HG03521 (cell line): Measurements from ENCODE around the gene PTPRN2.
"Not testable (repeated sequence)": the region's sequence is repeated elsewhere in the genome, so short reads cannot be mapped to it uniquely, and the experiment has no call there.

Experiments used
- ATAC-seq: cut with Tn5 transposase; IDR thresholded peaks from one replicate; pipeline ENCODE4 v1.9.1; 2021; ENCODE audit warnings: mild to moderate bottlenecking, moderate library complexity; ENCODE audit not compliant: unreplicated experiment

Gene PTPRN2

DNA sequence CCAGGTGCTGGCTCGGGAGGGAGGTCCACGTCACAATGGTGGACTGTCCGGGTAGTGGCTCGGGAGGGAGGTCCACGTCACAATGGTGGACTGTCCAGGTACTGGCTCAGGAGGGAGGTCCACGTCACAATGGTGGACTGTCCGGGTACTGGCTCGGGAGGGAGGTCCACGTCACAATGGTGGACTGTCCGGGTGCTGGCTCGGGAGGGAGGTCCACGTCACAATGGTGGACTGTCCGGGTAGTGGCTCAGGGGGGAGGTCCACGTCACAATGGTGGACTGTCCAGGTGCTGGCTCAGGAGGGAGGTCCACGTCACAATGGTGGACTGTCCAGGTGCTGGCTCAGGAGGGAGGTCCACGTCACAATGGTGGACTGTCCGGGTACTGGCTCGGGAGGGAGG lies 65.8 kb downstream of the PTPRN2 start:
- ATAC-seq, result not testable (repeated sequence)

DNA sequence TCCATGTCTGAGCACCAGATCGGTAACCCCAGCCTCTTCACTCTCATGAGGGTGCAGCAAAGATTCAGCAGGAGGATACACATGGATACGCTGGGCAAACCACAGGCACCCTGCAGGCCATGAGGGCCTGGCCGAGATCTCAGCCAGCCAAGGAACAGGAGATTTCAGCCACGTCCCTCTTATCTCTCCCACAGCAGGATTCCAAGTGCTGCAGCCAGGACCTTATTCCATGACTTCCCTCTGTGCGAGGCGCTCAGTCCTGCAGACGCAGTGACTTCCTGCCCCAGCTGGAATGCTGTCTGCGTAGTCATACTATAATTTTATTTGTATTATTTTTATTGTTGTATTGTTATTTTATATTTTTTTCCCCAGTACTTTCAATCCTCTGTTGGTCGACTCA lies 66.8 kb downstream of the PTPRN2 start:
- no peak for ATAC-seq

DNA sequence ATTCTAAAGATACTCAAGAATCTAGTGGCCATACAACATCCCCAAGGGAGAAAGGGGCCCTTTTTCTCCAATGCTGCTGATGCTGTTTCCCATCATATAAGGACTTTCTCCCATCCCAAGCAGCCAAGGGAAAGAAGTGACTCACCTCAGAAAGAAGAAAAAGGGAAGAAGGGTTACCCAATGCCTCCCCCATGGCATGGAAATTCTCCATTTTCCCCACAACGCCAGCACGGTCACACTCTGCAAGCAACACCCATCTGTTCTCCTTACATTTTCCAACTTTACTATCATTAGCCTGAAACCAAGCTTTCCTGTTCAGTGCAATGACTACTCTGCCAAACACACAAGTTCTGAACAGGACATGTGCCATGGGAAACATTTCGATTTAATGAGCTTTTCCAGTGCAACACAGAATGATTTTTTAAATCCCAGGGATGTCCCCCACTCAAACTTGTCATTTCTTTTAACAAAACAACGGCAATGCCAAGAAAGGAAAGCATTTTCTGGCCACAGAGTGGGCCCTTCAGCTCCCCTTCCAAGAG lies 67.9 kb downstream of the PTPRN2 start:
- ATAC-seq, result no peak

DNA sequence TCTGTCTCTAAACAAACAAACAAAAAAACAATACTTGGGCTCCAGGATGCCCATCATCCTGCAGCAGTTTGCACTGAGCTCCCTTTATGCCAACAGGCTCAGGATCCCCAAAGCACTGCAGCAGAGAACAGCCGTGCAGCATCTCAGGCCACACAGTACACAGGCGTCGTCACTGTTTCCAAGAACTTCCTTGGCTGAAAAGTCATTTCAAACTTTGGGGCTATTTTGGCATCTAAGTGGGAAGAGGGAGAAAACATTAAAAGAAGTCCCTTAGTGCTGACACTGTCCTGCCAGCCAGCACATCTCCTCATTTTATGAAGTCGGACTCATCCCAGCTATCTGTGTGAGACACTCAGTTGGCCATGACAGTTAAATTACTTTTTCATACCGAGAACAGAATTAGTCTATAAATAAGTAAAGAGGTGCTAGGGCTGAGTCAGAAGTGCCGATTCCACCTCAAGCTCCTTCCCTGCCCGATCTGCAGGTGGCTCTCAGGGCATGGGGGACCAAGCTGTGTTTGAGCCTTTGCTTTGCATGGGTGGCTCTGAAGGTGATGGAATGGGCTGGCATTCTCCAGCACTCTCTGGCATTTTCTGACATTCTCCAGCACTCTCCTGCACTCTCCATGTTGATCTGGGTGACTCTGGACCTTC lies 68.5 kb downstream of the PTPRN2 start:
- ATAC-seq, result no peak

DNA sequence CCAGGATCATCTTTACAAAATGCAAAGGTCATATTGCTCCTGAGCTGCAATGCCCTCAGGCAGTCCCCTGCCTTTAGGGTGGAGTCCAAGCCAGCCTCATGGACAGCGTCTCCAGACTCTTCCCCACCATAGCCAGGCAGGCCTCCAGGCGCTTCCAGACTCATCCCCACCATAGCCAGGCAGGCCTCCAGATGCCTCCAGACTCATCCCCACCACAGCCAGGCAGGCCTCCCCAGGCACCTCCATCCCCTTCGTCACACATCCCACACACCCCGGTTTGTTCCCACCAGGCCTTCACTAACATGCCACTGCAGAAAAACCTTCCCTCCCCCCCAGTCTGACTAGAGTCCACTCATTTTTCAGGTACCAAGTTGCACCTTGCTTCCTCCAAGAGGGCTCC lies 70.1 kb downstream of the PTPRN2 start:
- ATAC-seq, result no peak

DNA sequence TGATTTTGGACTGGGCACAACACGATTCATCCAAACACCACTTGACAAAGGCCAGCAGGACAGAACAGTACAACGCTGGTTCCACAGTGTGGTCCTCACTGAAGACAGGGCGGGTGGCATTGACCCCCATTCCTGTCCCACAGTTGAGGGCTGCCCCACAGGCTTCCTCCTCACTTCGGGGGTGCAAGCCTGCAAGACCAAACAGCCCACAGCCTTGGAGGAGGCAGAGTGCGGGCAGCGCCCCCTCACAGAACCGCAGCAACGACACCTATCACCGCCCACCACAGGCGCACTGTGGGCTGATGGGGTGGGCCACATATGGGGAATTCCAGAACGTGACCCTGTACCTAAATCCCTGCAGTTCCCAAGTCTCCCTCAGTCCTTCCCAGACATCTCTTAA lies 70.6 kb downstream of the PTPRN2 start:
- ATAC-seq, result no peak

DNA sequence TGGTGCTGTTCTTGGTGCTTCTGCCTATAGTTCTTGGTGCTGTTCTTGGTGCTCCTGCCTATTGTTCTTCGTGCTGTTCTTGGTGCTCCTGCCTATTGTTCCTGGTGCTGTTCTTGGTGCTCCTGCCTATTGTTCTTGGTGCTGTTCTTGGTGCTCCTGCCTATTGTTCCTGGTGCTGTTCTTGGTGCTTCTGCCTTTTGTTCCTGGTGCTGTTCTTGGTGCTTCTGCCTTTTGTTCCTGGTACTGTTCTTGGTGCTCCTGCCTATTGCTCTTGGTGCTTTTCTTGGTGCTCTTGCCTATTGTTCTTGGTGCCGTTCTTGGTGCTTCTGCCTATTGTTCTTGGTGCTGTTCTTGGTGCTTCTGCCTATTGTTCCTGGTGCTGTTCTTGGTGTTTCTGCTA lies 71.1 kb downstream of the PTPRN2 start:
- ATAC-seq, result no peak

DNA sequence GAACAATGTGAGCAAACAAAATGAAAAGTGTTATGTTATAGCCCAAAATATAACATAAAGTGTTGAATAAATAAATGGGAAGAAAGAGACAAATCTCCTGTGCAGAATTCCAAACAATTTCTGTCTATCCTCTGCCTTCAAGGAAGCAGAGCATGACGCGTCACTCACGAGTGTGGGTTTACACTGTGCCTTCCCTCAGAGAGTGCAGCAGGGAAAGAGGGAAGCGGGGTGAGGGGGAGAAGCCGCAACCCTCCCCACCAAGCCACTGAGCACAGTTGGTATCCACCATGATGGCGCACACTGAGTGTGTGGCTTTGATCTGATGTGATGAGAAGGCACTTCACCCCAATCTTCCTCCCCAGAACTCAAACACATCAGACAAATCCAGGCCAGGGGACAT lies 74.8 kb downstream of the PTPRN2 start:
- no peak for ATAC-seq

DNA sequence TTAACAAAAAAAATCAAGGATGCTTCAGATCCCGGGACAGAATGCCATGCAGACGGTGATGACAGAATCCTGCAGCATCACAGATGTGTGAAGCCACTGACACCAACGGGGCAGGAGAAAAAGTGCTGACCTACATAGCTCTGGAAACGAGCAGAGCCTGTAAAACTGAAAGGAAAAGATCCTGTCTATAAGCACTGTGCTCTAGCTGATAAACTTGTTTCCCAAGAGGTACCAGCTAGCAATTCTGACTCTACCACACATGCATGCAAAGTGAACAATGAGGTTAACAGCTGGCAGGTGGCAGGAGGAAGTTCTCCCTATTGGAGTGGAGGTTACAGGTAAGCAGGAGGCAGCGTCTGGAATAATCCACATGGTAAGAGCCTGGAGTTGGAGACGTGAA lies 75.6 kb downstream of the PTPRN2 start:
- no peak for ATAC-seq

DNA sequence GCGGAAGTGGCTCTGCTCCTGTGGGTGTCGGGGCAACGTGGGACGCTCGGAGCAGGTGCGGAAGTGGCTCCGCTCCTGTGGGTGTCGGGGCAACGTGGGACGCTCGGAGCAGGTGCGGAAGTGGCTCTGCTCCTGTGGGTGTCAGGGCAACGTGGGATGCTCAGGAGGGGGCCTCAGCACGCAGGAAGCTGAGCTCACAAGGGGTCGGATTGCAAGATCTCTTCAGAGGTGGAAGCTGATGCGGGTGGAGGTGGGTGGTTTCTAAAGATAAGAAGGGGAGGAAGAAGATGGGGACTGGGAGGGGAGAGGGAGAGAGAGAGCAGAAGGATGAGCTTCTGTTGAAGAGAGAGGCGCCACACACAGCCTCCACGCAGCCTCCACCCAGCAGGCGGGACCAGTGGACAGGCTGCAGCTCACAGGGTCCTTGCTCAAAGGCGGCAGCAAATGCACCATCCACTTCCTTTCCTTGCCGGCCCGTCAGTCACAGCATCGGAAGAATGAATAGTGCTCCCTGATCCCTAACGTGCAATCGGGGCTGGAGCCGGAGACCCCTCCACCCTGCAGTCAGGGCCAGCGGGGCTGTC lies 78.7 kb downstream of the PTPRN2 start:
- ATAC-seq, result no peak

DNA sequence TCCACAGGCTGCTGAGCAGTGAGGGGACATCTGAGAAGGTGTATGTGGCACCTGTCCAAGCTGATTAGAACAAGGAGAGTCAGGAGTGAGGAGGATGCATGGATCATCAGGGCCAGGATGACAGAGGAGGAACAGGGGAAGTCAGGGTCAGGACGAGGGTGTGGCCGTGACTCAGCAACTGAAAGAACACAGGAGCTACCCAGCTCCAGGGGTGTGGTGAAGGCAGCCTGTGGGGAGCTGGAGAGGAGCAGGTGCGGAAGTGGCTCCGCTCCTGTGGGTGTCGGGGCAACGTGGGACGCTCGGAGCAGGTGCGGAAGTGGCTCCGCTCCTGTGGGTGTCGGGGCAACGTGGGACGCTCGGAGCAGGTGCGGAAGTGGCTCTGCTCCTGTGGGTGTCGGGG lies 79.3 kb downstream of the PTPRN2 start:
- ATAC-seq, result not testable (repeated sequence)

DNA sequence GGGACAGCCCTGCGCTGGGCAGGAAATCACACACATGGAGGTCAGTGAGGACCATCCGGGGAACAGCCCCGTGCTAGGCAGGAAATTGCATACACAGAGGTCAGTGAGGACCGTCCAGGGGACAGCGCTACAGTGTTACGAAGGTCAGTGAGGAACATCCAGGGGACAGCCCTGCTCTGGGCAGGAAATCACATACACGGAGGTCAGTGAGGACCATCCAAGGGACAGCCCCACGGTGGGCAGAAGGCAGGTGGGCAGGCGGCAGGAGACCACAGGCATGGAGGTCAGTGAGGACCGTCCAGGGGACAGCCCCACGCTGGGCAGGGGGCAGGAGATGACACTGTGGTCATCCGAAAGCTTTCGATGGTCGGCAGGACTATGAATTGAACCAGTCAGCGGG lies 79.7 kb downstream of the PTPRN2 start:
- no peak for ATAC-seq

DNA sequence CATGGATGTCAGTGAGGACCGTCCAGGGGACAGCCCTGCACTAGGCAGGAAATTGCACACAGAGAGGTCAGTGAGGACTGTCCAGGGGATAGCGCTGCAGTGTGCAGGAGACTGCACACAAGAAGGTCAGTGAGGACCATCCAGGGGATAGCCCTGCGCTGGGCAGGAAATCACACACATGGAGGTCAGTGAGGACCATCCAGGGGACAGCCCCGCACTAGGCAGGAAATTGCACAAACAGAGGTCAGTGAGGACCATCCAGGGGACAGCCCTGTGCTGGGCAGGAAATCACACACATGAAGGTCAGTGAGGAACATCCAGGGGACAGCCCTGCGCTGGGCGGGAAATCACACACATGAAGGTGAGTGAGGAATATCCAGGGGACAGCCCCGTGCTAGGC lies 80.4 kb downstream of the PTPRN2 start:
- not testable (repeated sequence) for ATAC-seq

DNA sequence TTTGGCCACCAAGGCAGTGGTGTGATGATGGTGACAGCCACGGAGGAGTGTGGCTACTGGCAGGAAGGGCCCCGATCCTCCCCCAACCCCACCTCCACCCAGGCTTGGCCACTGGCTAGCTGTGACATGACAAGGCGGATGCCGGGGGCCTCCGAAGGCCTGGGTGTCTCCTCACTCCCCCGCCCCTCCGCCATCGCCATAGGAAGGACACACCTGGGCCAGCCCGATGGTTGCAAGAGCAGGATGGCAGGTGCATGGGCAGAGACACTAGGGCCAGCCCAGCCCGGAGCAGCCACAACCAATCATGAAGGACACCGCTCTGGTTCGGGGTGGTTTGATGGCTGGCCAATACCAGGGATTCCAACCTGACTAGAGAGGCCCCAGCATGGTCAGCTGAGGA lies 81.0 kb downstream of the PTPRN2 start:
- ATAC-seq, result no peak

DNA sequence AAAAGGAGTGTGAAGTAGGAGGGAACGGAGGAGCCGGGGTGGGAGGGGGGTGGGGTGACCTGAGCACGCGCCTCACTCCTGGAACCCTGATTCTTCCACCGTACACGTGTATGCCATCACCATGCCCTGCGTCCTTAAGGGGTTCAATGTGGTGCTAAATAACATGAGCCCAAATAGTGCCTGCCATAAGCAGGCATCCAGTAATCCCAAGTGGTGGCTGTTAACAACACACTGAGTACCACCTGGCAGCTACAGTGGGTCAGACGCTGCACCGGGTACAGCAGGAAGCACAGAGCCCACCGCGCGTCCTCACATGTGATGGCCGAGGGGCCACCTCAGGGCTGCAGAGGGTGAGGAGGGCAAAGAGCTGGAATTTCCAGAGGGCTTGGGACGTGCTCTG lies 81.9 kb downstream of the PTPRN2 start:
- ATAC-seq, result no peak

DNA sequence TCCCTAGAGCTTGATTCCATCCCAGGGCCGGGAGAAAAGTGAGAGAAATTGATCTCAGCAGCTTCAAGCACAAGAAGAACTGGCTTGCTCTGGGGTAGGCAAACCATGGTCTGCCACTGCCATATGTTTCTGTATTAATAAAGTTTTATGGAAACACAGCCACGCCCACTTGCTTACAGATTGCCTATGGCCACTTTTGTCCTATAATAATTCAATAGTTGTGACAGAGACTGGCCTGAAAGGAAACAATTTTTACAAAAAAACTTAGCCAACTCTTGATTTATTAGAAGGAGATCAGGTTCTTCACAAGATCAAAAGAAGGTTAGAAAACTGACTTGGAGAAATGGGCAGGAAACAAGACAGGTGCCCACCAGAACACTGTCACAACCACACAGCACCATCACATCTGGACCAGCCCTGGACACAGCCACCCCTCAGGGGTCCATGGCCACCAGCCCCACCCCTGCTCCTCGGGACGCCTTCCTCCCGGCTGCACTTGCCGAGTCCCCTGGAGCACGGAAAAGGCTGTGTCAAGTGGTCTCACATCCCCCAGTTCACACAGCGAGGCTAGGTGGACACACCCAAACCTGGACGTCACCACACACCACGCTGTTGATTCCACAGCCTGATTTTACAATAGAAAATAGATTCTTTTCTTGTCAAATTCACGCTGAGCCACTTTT lies 85.4 kb downstream of the PTPRN2 start:
- no peak for ATAC-seq

DNA sequence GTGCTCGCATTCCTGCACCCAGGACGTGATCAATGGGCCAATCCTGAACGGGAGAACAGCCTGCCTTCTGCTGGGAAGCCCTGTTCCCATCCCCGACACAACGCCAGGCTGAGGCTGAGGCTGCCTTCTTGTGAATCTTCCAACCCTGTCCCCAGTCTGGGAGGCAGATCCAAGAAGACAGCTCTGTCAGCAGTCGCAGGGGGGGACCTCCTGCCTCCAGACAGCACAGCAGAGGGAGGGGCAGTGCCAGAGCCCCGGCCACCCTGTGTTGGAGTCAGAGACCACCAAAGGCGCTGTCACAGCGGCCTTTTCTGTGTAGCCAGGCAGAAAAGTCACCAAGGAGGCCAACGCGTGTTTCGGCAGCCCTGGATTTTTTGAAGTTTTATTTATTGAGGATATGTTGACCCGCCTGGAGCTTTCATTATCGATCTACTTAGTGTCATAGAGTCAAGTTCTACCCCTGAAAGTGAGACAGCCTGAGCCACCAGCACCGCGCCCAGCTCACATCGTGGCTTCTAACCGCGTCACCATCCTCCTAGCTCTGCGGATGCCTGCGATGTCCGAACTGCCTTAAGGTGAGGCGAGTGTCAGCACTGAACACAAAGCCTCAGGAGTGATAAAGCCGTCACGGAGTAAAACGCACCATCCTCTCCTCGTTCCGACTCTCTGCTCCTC lies 86.1 kb downstream of the PTPRN2 start:
- no peak for ATAC-seq

DNA sequence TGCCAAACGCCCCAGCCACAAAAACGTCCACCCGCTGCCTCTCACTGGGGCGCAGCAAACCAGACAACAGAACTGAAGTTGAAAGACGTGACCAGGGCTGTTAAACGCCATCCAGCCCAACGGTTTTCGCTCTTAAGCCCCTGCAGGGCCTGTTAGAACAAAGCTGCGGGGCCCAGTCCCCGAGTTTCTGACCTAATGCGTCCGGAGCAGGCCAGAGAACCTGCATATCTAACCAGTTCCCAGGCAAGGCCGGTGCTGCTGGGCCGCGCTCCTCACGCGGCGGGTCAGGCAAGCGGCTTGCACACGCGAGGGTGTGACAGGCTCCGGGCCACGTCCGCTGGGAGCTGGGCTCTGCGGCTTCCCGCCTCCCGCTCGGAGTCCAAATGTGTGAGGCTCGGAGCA lies 87.0 kb downstream of the PTPRN2 start:
- no peak for ATAC-seq

DNA sequence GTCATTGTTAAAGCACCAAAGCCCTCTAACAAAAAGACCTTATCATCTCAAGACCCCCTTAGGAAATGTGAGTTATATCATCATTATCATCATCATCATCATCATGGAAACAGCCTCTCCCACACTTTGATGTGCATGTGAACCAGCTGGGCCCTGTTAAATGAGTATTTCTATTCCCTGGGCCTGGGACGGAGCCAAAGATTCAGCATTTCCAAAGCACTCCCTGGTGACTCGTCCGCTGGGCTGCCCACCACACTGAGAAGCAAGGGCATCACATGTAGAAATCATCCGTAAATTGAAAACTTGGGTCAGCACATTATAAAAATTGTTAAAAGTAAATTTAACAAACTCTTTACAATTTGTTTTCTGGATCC lies 88.6 kb downstream of the PTPRN2 start:
- no peak for ATAC-seq

DNA sequence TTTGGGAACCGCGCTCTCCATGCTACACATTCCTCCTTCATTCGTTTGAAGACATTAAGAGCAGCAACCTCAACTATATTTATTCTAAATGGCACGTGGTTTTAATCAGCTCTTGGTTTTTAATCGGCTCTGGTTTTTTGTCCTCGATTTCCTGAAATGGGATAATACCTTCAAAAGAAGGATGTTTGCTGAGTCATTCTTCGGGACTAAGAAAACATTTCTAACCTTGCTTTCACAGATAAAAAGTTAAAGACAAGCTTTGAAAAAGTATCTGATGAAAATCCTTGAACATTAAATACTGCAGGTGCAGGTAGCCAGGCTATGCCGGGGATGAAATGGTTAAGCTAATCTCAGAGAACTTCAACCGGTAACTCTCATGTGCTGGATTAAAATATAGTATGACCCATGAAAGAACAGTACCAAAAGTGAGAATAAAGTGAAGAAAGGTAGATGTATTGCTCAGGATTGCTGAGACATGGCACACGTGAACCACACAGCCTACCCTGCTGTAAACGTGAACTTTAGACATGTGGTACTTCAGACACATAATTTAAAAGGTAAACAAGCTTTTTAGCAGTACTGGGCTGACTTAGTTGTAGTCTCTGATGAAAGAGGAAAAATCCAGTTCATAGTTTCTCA lies 89.1 kb downstream of the PTPRN2 start:
- ATAC-seq, result no peak

DNA sequence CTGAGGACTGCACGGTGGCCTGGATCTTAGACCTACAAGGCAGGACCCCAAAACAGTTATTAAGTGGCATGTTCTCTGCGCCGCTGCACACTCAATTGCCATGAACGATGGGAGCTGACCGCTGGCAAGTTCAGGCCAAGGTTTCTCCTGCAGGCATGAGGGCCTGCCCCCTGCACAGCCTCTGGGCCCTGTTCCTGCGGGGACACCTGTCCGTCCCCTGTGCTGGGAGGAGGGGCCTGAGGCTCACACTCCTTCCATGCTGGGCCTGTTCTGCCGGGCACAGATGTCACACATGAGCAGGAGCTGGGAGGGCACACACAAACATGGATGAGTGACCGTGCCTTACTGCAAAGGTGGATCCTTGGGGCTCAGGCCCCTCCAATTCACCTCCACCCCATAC lies 90.0 kb downstream of the PTPRN2 start:
- no peak for ATAC-seq
